ENCODE measurements around the gene HAL.

DNA sequence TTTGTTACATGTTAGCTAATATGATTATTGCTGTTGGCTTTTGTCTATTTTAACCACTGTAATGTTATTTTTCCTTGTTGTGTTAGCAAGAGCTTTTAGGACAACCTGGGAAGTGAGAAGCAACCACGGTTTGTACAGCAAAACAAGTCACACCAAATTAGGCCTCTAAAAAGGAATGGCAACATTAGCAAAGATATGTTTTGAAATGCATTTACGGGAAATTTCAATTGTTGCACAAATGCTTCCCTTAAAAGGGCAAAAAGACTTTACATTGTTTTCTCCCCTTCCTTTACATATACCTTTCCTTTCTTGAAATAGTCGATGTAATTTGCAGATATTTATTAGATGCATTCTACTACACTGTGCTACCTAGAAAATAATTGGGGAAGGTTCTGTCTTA is 43.4 kb upstream of the HAL start:
- TF ChIP-seq, protein P1, sequence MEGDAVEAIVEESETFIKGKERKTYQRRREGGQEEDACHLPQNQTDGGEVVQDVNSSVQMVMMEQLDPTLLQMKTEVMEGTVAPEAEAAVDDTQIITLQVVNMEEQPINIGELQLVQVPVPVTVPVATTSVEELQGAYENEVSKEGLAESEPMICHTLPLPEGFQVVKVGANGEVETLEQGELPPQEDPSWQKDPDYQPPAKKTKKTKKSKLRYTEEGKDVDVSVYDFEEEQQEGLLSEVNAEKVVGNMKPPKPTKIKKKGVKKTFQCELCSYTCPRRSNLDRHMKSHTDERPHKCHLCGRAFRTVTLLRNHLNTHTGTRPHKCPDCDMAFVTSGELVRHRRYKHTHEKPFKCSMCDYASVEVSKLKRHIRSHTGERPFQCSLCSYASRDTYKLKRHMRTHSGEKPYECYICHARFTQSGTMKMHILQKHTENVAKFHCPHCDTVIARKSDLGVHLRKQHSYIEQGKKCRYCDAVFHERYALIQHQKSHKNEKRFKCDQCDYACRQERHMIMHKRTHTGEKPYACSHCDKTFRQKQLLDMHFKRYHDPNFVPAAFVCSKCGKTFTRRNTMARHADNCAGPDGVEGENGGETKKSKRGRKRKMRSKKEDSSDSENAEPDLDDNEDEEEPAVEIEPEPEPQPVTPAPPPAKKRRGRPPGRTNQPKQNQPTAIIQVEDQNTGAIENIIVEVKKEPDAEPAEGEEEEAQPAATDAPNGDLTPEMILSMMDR (IDR thresholded peaks at IDR 0.05), result no peak
- no peak for TF ChIP-seq POLR2A (IDR thresholded peaks at IDR 0.05)
